ENCODE results near the gene TNNI2. TPM values are rescaled to one million over a fixed set of nuclear protein-coding genes. Genes with fewer than 3 reads are reported as not detected.

The TNNI2 gene
- polyA plus RNA-seq, 1 of the 3 experiments (the other 2 are of a cell fraction) = not detected

DNA sequence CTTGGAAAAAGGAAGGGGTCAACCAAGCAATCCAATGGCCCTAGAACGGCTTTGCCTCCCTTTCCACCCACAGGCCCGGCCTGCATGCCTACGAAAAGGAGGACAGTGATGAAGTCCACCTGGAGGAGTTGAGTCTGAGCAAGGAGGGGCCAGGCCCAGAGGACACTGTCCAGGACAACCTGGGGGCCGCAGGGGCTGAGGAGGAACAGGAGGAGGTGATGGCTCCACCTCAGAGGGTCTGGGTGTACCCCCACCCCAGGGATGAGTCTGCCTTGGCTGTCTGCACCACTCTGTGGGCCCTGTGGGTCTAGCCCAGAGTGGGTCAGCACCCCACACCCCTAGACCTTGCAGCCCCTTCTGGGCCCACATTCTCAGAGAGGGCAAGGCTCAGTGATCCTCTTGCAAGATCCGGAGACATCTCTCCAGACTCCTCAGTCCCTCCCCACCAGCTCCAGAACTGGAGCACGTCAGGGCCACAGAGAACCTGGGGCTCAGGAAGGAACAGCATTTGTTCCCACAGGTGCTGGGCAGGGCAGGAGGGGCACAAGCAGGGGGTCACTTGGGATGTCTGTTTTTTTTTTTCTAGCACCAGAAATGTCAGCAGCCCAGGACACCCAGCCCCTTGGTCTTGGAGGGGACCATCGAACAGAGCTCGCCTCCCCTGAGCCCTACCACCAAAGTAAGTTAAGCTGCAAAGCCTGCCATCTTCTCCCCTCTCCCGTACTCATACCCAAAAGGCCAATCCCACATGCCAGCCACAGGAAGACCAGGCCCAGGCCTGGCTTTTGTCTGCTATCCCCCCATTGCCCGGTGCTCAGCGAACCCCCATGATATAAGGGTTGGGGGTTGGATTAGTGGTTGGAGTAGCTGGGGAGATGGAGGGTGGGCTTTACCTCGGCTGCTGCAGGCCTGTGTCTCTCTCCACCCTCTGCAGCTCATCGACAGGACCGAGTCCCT lies 44.8 kb downstream of the TNNI2 start:
- Histone ChIP-seq H3K27ac (ENCODE audit: low read depth in 2 of 2, low read length in 1 of 2) (peak overlapping the region in 1 of 2 experiments; percentile 20; a peak in 1 of 4 replicates), H3K4me1 (ENCODE audit: control insufficient read depth in 1 of 2, insufficient read depth in 2 of 2, low read depth in 1 of 2, low read length in 1 of 2) (peaks cover 0 to 13% of the 10 kb centered on the region in 2 experiments; a peak in 1 of 4 replicates), H3K9ac (no peak overlapping the region), H3K9me3 (no peaks in the 10 kb centered on the region), H3K36me3 (replicated peaks in 1 of 2; ENCODE audit: control insufficient read depth in 1 of 2, insufficient read depth in 2 of 2, low read length in 1 of 2) (no peaks in the 10 kb centered on the region), H3F3A (replicated peaks; ENCODE audit: insufficient read depth) (no peaks in the 10 kb centered on the region), H3K27me3 (ENCODE audit: insufficient read depth) (no peaks in the 10 kb centered on the region), H3K9me2 (no peaks in the 10 kb centered on the region), H4K20me1 (ENCODE audit: insufficient read depth) (no peaks in the 10 kb centered on the region), H3K4me2 (no peak overlapping the region), H3K79me2 (ENCODE audit: insufficient read depth) (no peaks in the 10 kb centered on the region), H3K4me3 (ENCODE audit: low read depth in 2 of 2, low read length in 1 of 2) (no peak overlapping the region), H2AFZ (ENCODE audit: low read depth) (no peak overlapping the region)
- POLR2A ChIA-PET = interaction anchor here (1.1 to 3.3 kb wide), 6 partner anchors 12 to 113 kb away, joined by 3 to 20 read pairs (median 9); partner anchors contain the start of gene H19
- 62% methylated on average over 13 of the region's 14 CpGs for WGBS (ENCODE audit: low lambda C conversion rate)
- DNase-seq = peak; percentile 27
- CTCF ChIA-PET = interaction anchor here (0.7 to 4.8 kb wide), 36 partner anchors 8 to 309 kb away, joined by 3 to 179 read pairs (median 14); partner anchors contain the start of genes H19, MRPL23, PRR33 and SYT8
- TF ChIP-seq, protein P1, sequence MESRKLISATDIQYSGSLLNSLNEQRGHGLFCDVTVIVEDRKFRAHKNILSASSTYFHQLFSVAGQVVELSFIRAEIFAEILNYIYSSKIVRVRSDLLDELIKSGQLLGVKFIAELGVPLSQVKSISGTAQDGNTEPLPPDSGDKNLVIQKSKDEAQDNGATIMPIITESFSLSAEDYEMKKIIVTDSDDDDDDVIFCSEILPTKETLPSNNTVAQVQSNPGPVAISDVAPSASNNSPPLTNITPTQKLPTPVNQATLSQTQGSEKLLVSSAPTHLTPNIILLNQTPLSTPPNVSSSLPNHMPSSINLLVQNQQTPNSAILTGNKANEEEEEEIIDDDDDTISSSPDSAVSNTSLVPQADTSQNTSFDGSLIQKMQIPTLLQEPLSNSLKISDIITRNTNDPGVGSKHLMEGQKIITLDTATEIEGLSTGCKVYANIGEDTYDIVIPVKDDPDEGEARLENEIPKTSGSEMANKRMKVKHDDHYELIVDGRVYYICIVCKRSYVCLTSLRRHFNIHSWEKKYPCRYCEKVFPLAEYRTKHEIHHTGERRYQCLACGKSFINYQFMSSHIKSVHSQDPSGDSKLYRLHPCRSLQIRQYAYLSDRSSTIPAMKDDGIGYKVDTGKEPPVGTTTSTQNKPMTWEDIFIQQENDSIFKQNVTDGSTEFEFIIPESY (IDR thresholded peaks at IDR 0.05; ENCODE audit: borderline replicate concordance, low read depth) = no peak
- TF ChIP-seq POLR2AphosphoS5 (IDR thresholded peaks at IDR 0.05; ENCODE audit: low read depth, low read length) = no peak
- TF ChIP-seq SIN3A (IDR thresholded peaks at IDR 0.05; ENCODE audit: borderline replicate concordance, low read depth, low read length) = no peak
- no peak for TF ChIP-seq FOXJ3 (CRISPR knock-in tag; IDR thresholded peaks at IDR 0.05)
- no peak for TF ChIP-seq TAF1 (IDR thresholded peaks at IDR 0.05; ENCODE audit: borderline replicate concordance, low read depth, low read length)
- TF ChIP-seq, protein P2, sequence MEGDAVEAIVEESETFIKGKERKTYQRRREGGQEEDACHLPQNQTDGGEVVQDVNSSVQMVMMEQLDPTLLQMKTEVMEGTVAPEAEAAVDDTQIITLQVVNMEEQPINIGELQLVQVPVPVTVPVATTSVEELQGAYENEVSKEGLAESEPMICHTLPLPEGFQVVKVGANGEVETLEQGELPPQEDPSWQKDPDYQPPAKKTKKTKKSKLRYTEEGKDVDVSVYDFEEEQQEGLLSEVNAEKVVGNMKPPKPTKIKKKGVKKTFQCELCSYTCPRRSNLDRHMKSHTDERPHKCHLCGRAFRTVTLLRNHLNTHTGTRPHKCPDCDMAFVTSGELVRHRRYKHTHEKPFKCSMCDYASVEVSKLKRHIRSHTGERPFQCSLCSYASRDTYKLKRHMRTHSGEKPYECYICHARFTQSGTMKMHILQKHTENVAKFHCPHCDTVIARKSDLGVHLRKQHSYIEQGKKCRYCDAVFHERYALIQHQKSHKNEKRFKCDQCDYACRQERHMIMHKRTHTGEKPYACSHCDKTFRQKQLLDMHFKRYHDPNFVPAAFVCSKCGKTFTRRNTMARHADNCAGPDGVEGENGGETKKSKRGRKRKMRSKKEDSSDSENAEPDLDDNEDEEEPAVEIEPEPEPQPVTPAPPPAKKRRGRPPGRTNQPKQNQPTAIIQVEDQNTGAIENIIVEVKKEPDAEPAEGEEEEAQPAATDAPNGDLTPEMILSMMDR (IDR thresholded peaks at IDR 0.05) = no peak
- TF ChIP-seq TCF12 (IDR thresholded peaks at IDR 0.05) = no peak
- no peak for TF ChIP-seq SMC3 (IDR thresholded peaks at IDR 0.05; ENCODE audit: low read depth, low read length)
- TF ChIP-seq GABPA (IDR thresholded peaks at IDR 0.05; ENCODE audit: low read depth) = no peak

DNA sequence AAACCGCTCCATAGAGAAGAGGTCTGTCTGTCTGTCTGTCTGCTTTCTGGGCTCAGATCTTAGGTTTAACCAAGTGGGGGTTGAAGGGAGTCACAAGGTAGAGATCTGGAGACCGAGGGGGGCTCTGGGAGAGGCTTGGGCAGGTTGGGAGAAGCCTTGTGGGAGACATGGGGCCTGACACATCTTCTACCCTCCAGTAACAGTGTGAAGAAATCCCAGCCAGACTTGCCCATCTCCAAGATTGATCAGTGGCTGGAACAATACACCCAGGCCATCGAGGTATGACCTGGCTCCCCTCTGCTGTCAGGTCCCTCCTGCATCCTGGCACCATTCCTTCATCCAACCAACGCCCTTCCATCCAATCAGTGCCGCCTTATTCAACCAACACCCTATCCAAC lies 45.5 kb downstream of the TNNI2 start:
- ChIA-PET CTCF (interaction anchor here (0.7 to 4.8 kb wide), 6 partner anchors 50 to 267 kb away, joined by 3 to 179 read pairs (median 41); partner anchors contain the start of genes H19 and SYT8), POLR2A (interaction anchor here (3.3 kb wide), 1 partner anchor 112 kb away, joined by 20 read pairs; the partner anchor contains the start of gene H19)
- no peaks in the 10 kb centered on the region for H3K27me3 ChIP-seq (ENCODE audit: insufficient read depth)
- H3K79me2 ChIP-seq (ENCODE audit: insufficient read depth) = no peaks in the 10 kb centered on the region
- peaks cover 0 to 12% of the 10 kb centered on the region in 2 experiments; a peak in 1 of 4 replicates for H3K4me1 ChIP-seq (ENCODE audit: control insufficient read depth in 1 of 2, insufficient read depth in 2 of 2, low read depth in 1 of 2, low read length in 1 of 2)
- no peak overlapping the region for H3K4me2 ChIP-seq
- H3F3A ChIP-seq (replicated peaks; ENCODE audit: insufficient read depth) = no peaks in the 10 kb centered on the region
- DNase-seq = no peak
- no peaks in the 10 kb centered on the region for H3K9me3 ChIP-seq
- no peak overlapping the region for H3K9ac ChIP-seq
- H2AFZ ChIP-seq (ENCODE audit: low read depth) = no peak overlapping the region
- no peak overlapping the region for H3K4me3 ChIP-seq (ENCODE audit: low read depth in 2 of 2, low read length in 1 of 2)
- no peaks in the 10 kb centered on the region for H4K20me1 ChIP-seq (ENCODE audit: insufficient read depth)
- no peaks in the 10 kb centered on the region for H3K36me3 ChIP-seq (replicated peaks in 1 of 2; ENCODE audit: control insufficient read depth in 1 of 2, insufficient read depth in 2 of 2, low read length in 1 of 2)
- H3K27ac ChIP-seq (ENCODE audit: low read depth in 2 of 2, low read length in 1 of 2) = no peak overlapping the region
- WGBS (ENCODE audit: low lambda C conversion rate) = 49% methylated on average over 5 of the region's 5 CpGs
- no peaks in the 10 kb centered on the region for H3K9me2 ChIP-seq
- TF ChIP-seq GATA2 (CRISPR knock-in tag; IDR thresholded peaks at IDR 0.05) (no peak), RCOR1 (IDR thresholded peaks at IDR 0.05; ENCODE audit: low read length) (no peak), SMC3 (IDR thresholded peaks at IDR 0.05; ENCODE audit: low read depth, low read length) (no peak), YY1 (IDR thresholded peaks at IDR 0.05; ENCODE audit: low read depth) (no peak), NFIC (IDR thresholded peaks at IDR 0.05; ENCODE audit: borderline replicate concordance) (no peak), EP300 (IDR thresholded peaks at IDR 0.05; ENCODE audit: borderline replicate concordance in 1 of 2, low read depth in 1 of 2, low read length in 1 of 2) (no peak), MXI1 (IDR thresholded peaks at IDR 0.05; ENCODE audit: low read depth, low read length) (no peak), FOXM1 (IDR thresholded peaks at IDR 0.05; ENCODE audit: low read depth) (no peak), EZH2phosphoT487 (IDR thresholded peaks at IDR 0.05; ENCODE audit: borderline replicate concordance, low read depth) (no peak), MEF2A (IDR thresholded peaks at IDR 0.05; ENCODE audit: borderline replicate concordance, low read depth) (no peak)
- TF ChIP-seq, protein P3, sequence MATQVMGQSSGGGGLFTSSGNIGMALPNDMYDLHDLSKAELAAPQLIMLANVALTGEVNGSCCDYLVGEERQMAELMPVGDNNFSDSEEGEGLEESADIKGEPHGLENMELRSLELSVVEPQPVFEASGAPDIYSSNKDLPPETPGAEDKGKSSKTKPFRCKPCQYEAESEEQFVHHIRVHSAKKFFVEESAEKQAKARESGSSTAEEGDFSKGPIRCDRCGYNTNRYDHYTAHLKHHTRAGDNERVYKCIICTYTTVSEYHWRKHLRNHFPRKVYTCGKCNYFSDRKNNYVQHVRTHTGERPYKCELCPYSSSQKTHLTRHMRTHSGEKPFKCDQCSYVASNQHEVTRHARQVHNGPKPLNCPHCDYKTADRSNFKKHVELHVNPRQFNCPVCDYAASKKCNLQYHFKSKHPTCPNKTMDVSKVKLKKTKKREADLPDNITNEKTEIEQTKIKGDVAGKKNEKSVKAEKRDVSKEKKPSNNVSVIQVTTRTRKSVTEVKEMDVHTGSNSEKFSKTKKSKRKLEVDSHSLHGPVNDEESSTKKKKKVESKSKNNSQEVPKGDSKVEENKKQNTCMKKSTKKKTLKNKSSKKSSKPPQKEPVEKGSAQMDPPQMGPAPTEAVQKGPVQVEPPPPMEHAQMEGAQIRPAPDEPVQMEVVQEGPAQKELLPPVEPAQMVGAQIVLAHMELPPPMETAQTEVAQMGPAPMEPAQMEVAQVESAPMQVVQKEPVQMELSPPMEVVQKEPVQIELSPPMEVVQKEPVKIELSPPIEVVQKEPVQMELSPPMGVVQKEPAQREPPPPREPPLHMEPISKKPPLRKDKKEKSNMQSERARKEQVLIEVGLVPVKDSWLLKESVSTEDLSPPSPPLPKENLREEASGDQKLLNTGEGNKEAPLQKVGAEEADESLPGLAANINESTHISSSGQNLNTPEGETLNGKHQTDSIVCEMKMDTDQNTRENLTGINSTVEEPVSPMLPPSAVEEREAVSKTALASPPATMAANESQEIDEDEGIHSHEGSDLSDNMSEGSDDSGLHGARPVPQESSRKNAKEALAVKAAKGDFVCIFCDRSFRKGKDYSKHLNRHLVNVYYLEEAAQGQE (IDR thresholded peaks at IDR 0.05; ENCODE audit: low read depth, low read length) = no peak

All from SK-N-SH (cell line).